ENCODE results near the gene LRFN2. TPM values are rescaled to one million over a fixed set of nuclear protein-coding genes. Genes with fewer than 3 reads are reported as not detected.

Gene LRFN2
- polyA plus RNA-seq, 1 of the 3 experiments (the other 2 are of a cell fraction) = 0.02 TPM

DNA sequence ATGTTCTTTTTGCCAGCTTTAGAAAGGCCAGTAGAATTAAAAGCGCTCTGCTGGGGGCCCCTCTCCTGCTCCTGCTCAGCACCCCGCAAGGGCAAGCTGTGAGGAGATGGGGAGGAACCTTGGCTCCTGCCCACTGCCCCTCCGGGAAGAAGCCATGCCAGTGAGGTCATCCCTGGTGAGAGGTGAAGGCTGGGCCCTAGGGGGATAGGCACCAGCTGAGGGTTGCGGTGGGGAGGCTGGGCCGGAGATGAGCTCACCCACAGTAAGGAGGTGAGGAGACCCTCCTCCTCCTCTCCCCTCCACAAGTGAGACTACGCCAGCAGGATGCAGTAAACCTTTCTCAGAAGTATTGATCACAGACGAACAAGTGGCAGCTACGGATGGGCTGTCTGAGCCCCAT, 32.1 kb downstream of the LRFN2 start:
- H3K9me3 ChIP-seq = no peaks in the 10 kb centered on the region
- no peak overlapping the region for H2AFZ ChIP-seq (ENCODE audit: low read depth)
- ChIA-PET CTCF (interaction anchor here (1.6 to 2.6 kb wide), 3 partner anchors 9 to 33 kb away, joined by 4 to 11 read pairs (median 6); partner anchors contain the start of gene LRFN2), POLR2A (no interaction called here)
- no peak for TF ChIP-seq EZH2phosphoT487 (IDR thresholded peaks at IDR 0.05; ENCODE audit: borderline replicate concordance, low read depth)
- no peak for TF ChIP-seq YY1 (IDR thresholded peaks at IDR 0.05; ENCODE audit: low read depth)
- no peak for TF ChIP-seq RCOR1 (IDR thresholded peaks at IDR 0.05; ENCODE audit: low read length)
- TF ChIP-seq ELF1 (IDR thresholded peaks at IDR 0.05) = no peak
- no peak for TF ChIP-seq SIN3A (IDR thresholded peaks at IDR 0.05; ENCODE audit: borderline replicate concordance, low read depth, low read length)
- TF ChIP-seq POLR2AphosphoS5 (IDR thresholded peaks at IDR 0.05; ENCODE audit: low read depth, low read length) = no peak
- no peak for TF ChIP-seq SMC3 (IDR thresholded peaks at IDR 0.05; ENCODE audit: low read depth, low read length)
- H3K4me2 ChIP-seq = no peak overlapping the region
- no peaks in the 10 kb centered on the region for H3F3A ChIP-seq (replicated peaks; ENCODE audit: insufficient read depth)
- no peaks in the 10 kb centered on the region for H3K79me2 ChIP-seq (ENCODE audit: insufficient read depth)
- H3K4me1 ChIP-seq (ENCODE audit: control insufficient read depth in 1 of 2, insufficient read depth in 2 of 2, low read depth in 1 of 2, low read length in 1 of 2) = peaks cover 0 to 11% of the 10 kb centered on the region in 2 experiments; a peak in 2 of 4 replicates
- no peaks in the 10 kb centered on the region for H4K20me1 ChIP-seq (ENCODE audit: insufficient read depth)
- H3K9ac ChIP-seq = no peak overlapping the region
- DNase-seq = no peak
- WGBS (ENCODE audit: low lambda C conversion rate) = 40% methylated on average over 4 of the region's 8 CpGs
- no peaks in the 10 kb centered on the region for H3K9me2 ChIP-seq
- no peaks in the 10 kb centered on the region for H3K27me3 ChIP-seq (ENCODE audit: insufficient read depth)
- no peaks in the 10 kb centered on the region for H3K36me3 ChIP-seq (replicated peaks in 1 of 2; ENCODE audit: control insufficient read depth in 1 of 2, insufficient read depth in 2 of 2, low read length in 1 of 2)
- H3K27ac ChIP-seq (ENCODE audit: low read depth in 2 of 2, low read length in 1 of 2) = no peak overlapping the region
- no peak overlapping the region for H3K4me3 ChIP-seq (ENCODE audit: low read depth in 2 of 2, low read length in 1 of 2)

GRCh38 chr6:40552941-40553340, 34.2 kb downstream of the LRFN2 start:
- Histone ChIP-seq H3K4me2 (no peak overlapping the region), H4K20me1 (ENCODE audit: insufficient read depth) (no peaks in the 10 kb centered on the region), H3K9ac (no peak overlapping the region), H3K36me3 (replicated peaks in 1 of 2; ENCODE audit: control insufficient read depth in 1 of 2, insufficient read depth in 2 of 2, low read length in 1 of 2) (no peaks in the 10 kb centered on the region), H3K79me2 (ENCODE audit: insufficient read depth) (no peaks in the 10 kb centered on the region), H2AFZ (ENCODE audit: low read depth) (no peak overlapping the region), H3K27me3 (ENCODE audit: insufficient read depth) (no peaks in the 10 kb centered on the region), H3K9me2 (no peaks in the 10 kb centered on the region), H3K4me3 (ENCODE audit: low read depth in 2 of 2, low read length in 1 of 2) (no peak overlapping the region), H3F3A (replicated peaks; ENCODE audit: insufficient read depth) (no peaks in the 10 kb centered on the region), H3K9me3 (no peaks in the 10 kb centered on the region), H3K27ac (ENCODE audit: low read depth in 2 of 2, low read length in 1 of 2) (no peak overlapping the region), H3K4me1 (ENCODE audit: control insufficient read depth in 1 of 2, insufficient read depth in 2 of 2, low read depth in 1 of 2, low read length in 1 of 2) (peaks cover 0 to 11% of the 10 kb centered on the region in 2 experiments; a peak in 1 of 4 replicates)
- WGBS (ENCODE audit: low lambda C conversion rate) = 53% methylated on average over 4 of the region's 4 CpGs
- DNase-seq = no peak
- POLR2A ChIA-PET = no interaction called here
- CTCF ChIA-PET = interaction anchor here (0.7 to 2.6 kb wide), 5 partner anchors 10 to 224 kb away, joined by 3 to 11 read pairs (median 6); partner anchors contain the start of gene LRFN2
- no peak for TF ChIP-seq NFIC (IDR thresholded peaks at IDR 0.05; ENCODE audit: borderline replicate concordance)
- no peak for TF ChIP-seq RCOR1 (IDR thresholded peaks at IDR 0.05; ENCODE audit: low read length)
- TF ChIP-seq RFX5 (IDR thresholded peaks at IDR 0.05; ENCODE audit: low read length) = no peak
- no peak for TF ChIP-seq FOXJ3 (CRISPR knock-in tag; IDR thresholded peaks at IDR 0.05)
- TF ChIP-seq SIN3A (IDR thresholded peaks at IDR 0.05; ENCODE audit: borderline replicate concordance, low read depth, low read length) = no peak
- TF ChIP-seq RAD21 (IDR thresholded peaks at IDR 0.05; ENCODE audit: low read length) = no peak
- no peak for TF ChIP-seq GATA2 (CRISPR knock-in tag; IDR thresholded peaks at IDR 0.05)
- no peak for TF ChIP-seq TAF1 (IDR thresholded peaks at IDR 0.05; ENCODE audit: borderline replicate concordance, low read depth, low read length)
- no peak for TF ChIP-seq MEF2A (IDR thresholded peaks at IDR 0.05; ENCODE audit: borderline replicate concordance, low read depth)
- TF ChIP-seq, protein P1, sequence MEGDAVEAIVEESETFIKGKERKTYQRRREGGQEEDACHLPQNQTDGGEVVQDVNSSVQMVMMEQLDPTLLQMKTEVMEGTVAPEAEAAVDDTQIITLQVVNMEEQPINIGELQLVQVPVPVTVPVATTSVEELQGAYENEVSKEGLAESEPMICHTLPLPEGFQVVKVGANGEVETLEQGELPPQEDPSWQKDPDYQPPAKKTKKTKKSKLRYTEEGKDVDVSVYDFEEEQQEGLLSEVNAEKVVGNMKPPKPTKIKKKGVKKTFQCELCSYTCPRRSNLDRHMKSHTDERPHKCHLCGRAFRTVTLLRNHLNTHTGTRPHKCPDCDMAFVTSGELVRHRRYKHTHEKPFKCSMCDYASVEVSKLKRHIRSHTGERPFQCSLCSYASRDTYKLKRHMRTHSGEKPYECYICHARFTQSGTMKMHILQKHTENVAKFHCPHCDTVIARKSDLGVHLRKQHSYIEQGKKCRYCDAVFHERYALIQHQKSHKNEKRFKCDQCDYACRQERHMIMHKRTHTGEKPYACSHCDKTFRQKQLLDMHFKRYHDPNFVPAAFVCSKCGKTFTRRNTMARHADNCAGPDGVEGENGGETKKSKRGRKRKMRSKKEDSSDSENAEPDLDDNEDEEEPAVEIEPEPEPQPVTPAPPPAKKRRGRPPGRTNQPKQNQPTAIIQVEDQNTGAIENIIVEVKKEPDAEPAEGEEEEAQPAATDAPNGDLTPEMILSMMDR (IDR thresholded peaks at IDR 0.05) = no peak
- no peak for TF ChIP-seq CHD2 (IDR thresholded peaks at IDR 0.05; ENCODE audit: low read length, partially characterized antibody)
- TF ChIP-seq MXI1 (IDR thresholded peaks at IDR 0.05; ENCODE audit: low read depth, low read length) = no peak
- TF ChIP-seq USF2 (IDR thresholded peaks at IDR 0.05; ENCODE audit: borderline replicate concordance, low read depth, low read length) = no peak
- TF ChIP-seq NRF1 (IDR thresholded peaks at IDR 0.05; ENCODE audit: low read depth, low read length) = no peak
- TF ChIP-seq, protein P2, sequence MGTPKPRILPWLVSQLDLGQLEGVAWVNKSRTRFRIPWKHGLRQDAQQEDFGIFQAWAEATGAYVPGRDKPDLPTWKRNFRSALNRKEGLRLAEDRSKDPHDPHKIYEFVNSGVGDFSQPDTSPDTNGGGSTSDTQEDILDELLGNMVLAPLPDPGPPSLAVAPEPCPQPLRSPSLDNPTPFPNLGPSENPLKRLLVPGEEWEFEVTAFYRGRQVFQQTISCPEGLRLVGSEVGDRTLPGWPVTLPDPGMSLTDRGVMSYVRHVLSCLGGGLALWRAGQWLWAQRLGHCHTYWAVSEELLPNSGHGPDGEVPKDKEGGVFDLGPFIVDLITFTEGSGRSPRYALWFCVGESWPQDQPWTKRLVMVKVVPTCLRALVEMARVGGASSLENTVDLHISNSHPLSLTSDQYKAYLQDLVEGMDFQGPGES (IDR thresholded peaks at IDR 0.05; ENCODE audit: low read depth, low read length) = no peak
- no peak for TF ChIP-seq FOSL2 (IDR thresholded peaks at IDR 0.05; ENCODE audit: borderline replicate concordance, low read depth)
- no peak for TF ChIP-seq USF1 (IDR thresholded peaks at IDR 0.05; ENCODE audit: borderline replicate concordance, low read depth)
- no peak for TF ChIP-seq POLR2AphosphoS5 (IDR thresholded peaks at IDR 0.05; ENCODE audit: low read depth, low read length)
